Gastrocnemius medialis (tissue), 4 donors: ENCODE results near the gene APOD. TPM values are rescaled to one million over a fixed set of nuclear protein-coding genes. Genes with fewer than 3 reads are reported as not detected.
"Not testable (repeated sequence)": the region's sequence is repeated elsewhere in the genome, so short reads cannot be mapped to it uniquely, and the experiment has no call there.

Source experiments
- ATAC-seq, 2 donors: fragments of 150-250 bp; one replicate each; pipeline ENCODE4 v1.9.1; 2016
- DNase-seq, 2 donors: peaks; one replicate each; pipeline ENCODE4 v3.0.0-alpha.2; 2019
- H3K27ac ChIP-seq, 4 donors: fragments of 200-600 bp; sonication (generic); 1 replicate in 1 of 4; 2 replicates in 3 of 4; pipeline ENCODE4 v1.5.1; 2016 to 2018; ENCODE audit warnings: mild to moderate bottlenecking in 2 of 4, moderate library complexity in 1 of 4
- H3K27me3 ChIP-seq, 3 donors: fragments of 200-600 bp; sonication (generic) in 2 of 3; 1 replicate in 1 of 3; 2 replicates in 2 of 3; pipeline versions ENCODE4 v1.5.1 to v1.6.0; 2016 to 2019; ENCODE audit warnings: mild to moderate bottlenecking in 1 of 3, moderate library complexity in 1 of 3
- H3K36me3 ChIP-seq, 2 donors: fragments of 200-600 bp; sonication (generic) in 1 of 2; one replicate each; pipeline ENCODE4 v1.5.1; 2017 to 2018
- H3K4me1 ChIP-seq, 2 donors: fragments of 200-600 bp; sonication (generic) in 1 of 2; one replicate each; pipeline ENCODE4 v1.5.1; 2016 to 2017; ENCODE audit warnings: mild to moderate bottlenecking in 2 of 2
- H3K4me3 ChIP-seq, 4 donors: fragments of 200-600 bp; sonication (generic) in 3 of 4; 1 replicate in 1 of 4; 2 replicates in 3 of 4; pipeline ENCODE4 v1.5.1; 2016 to 2019; ENCODE audit warnings: mild to moderate bottlenecking in 2 of 4
- H3K9me3 ChIP-seq, 3 donors: fragments of 200-600 bp; sonication (generic) in 2 of 3; 1 replicate in 1 of 3; 2 replicates in 2 of 3; pipeline ENCODE4 v1.5.1; 2016 to 2019
- POLR2A ChIP-seq, 2 donors: fragments of 450-650 bp; IDR thresholded peaks; one replicate each; pipeline ENCODE4 v1.6.1; 2017; ENCODE audit warnings: antibody characterized with exemption in 2 of 2, mild to moderate bottlenecking in 2 of 2, moderate library complexity in 2 of 2
- in situ Hi-C, 4 donors: fragments of 200-750 bp; cut with MboI; loops; one replicate each; pipeline versions ENCODE4 v1.15.0 to v1.8.0; 2017; ENCODE audit warnings: low sequenced_read_pairs in 4 of 4
- intact Hi-C: fragments of 100-400 bp; cut with DNase I; formaldehyde crosslinking; loops from one replicate; pipeline ENCODE4 v1.15.1; 2023; ENCODE audit warnings: low total_unique reads
- total RNA-seq, 4 donors: library from RNA; depleted of rRNA; stranded (reverse); fragments of >200 nt; gene quantifications; one replicate each; pipeline versions ENCODE4 v1.1.0 to v1.2.3, GENCODE V29; 2016
- TF ChIP-seq, protein P1 (sequence below), 5 experiments: fragments of 450-650 bp in 3 of 5; fragments of 200-600 bp in 2 of 5; sonication (generic) in 2 of 5; IDR thresholded peaks in 4 of 5; conservative IDR thresholded peaks in 1 of 5; 1 replicate in 4 of 5; 2 replicates in 1 of 5; pipeline ENCODE4 v1.5.1; 2016 to 2019; ENCODE audit warnings: antibody characterized with exemption in 5 of 5, mild to moderate bottlenecking in 3 of 5, moderate library complexity in 3 of 5

Gene APOD
- 100 to 1,000 TPM; 602 to 801 (median 626) TPM for total RNA-seq

DNA sequence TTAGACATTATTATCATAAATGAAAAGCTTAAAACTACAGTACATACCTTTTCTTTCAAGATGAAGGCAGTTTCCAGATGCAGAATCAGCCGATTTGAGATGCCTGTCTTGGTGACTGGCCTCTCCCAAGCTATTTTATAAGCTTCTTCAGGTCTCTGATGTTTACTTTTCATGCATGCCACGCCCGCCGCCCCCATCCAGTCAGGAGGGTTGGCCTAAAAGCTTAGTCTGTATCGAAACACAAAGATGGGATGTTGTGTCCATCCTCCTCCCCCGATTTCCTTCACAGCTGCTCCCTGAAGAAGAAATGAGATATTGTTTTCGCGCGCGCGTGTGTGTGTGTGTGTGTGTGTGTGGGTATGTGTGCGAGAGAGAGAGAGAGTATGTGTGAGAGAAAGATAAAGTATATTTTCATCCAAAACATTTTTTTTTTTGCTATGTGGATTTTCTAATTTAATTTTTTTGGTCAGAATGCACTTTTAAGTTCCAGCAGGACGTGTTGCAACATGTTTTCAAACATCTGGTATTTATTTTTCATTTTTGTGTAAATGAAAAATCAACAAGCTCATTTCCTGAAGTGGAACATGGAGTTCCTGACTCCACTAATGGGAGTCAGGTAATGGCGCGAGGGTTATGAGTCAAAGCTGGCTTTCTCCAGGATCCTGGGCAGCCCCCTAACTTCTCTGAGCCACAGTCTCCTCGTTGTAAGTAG lies at the start of gene APOD:
Gene APOD (minus strand): TSS at position 110 of the 712 bp plus-strand sequence. CDS start 4,479 bp downstream, outside the sequence.
- peak; percentile 73 to 81 for DNase-seq
- H3K27ac ChIP-seq = peak within 1 kb of the TSS; percentile 54 to 76 (median 70)
- H3K9me3 ChIP-seq = no peaks in the 10 kb centered on the region
- H3K36me3 ChIP-seq = no peaks in the 10 kb centered on the region
- peaks cover 26 to 27% of the 10 kb centered on the region in 2 donors for H3K4me1 ChIP-seq
- intact Hi-C loops = no loop called here
- H3K27me3 ChIP-seq = no peaks in the 10 kb centered on the region
- TF ChIP-seq, protein P1, sequence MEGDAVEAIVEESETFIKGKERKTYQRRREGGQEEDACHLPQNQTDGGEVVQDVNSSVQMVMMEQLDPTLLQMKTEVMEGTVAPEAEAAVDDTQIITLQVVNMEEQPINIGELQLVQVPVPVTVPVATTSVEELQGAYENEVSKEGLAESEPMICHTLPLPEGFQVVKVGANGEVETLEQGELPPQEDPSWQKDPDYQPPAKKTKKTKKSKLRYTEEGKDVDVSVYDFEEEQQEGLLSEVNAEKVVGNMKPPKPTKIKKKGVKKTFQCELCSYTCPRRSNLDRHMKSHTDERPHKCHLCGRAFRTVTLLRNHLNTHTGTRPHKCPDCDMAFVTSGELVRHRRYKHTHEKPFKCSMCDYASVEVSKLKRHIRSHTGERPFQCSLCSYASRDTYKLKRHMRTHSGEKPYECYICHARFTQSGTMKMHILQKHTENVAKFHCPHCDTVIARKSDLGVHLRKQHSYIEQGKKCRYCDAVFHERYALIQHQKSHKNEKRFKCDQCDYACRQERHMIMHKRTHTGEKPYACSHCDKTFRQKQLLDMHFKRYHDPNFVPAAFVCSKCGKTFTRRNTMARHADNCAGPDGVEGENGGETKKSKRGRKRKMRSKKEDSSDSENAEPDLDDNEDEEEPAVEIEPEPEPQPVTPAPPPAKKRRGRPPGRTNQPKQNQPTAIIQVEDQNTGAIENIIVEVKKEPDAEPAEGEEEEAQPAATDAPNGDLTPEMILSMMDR (IDR thresholded peaks at IDR 0.05 in 4 of 5, conservative IDR thresholded peaks at IDR 0.05 in 1 of 5) = no peak
- TF ChIP-seq POLR2A (IDR thresholded peaks at IDR 0.05) = peak in 1 of 2 donors; percentile 37
- ATAC-seq = peak; percentile 65 to 73
- H3K4me3 ChIP-seq = peak within 1 kb of the TSS; percentile 32 to 46 (median 37)
- in situ Hi-C loops = loop anchor here in 1 of 4 donors (25.0 kb wide), 1 partner anchor 253 kb away; no protein-coding TSS in a partner anchor

DNA sequence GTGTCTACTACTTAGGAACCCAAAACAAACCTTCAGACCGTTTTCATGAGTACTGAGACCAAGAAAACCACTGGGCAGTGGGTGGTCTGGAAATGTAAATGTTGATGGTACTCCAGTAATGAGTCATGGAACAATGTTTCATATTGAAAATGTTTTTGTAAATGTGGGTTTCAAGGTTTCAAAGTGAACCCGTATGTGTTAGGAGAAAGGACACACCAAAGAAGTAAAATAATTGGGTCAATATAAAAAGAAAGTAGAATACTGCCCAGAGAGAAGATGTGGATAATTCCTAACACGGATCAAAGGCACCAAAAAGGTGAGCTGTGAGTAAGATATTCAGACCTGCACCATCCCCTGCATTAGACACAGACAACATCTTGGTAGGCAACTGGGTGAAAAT lies 49.6 kb upstream of the APOD start:
- H3K4me1 ChIP-seq, intact Hi-C loops, H3K27ac ChIP-seq, ATAC-seq, H3K36me3 ChIP-seq, H3K27me3 ChIP-seq, H3K4me3 ChIP-seq, DNase-seq, H3K9me3 ChIP-seq, in situ Hi-C loops: not testable (repeated sequence)

DNA sequence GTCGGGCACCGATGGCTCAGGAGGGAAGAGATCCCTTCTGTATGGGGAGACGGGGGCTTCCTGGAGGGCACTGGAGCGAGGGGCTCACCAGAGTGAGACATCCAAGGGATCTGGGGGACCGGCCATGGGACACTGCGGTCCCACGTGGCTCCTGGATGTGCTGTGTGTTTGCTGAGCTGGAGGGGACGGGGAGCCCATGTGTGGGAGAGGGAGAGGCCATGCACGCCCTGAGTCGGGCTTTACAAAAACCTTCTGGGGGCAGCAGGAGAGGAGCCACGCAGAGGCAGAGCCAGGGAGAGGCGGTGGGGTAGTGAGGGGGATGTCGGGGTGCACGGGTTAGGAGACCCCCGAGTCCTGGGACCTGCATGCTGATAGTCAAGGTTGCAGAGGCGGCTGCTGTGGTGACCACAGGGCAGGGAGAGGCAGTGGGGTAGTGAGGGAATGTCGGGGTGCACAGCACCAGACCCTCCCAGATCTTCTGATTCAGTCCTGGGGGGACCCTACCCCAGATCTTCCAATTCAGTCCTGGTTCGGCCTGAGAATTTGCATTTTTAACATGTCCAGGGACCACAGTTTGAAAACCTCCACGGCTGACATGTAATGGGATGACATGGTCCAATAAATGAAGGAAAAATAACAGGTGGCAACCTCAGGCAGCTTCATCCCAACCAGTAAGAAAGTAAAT lies 48.9 kb upstream of the APOD start:
- in situ Hi-C loops, ATAC-seq, H3K4me1 ChIP-seq, H3K9me3 ChIP-seq, H3K36me3 ChIP-seq, H3K27ac ChIP-seq, H3K27me3 ChIP-seq, DNase-seq, H3K4me3 ChIP-seq, intact Hi-C loops: not testable (repeated sequence)

DNA sequence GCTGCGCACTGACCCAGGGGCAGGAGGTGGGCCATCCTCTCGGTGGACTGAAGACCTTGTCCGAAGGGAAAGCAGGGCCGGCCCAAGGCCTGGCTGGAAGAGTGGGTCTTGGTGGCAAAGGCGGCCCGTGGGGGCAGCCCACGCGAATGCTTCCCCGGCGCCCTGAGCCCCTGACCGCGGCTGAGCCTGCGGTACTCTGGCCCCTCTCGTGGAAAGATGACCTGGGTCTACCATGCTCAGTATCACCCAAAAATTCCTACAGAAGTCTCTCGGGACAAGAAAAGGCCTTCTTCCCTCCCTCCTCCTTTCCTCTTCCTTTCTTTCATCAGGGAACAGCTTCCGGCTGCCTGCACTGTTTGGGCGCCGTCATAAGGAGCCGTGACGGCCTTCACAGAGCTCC lies 48.3 kb upstream of the APOD start:
- H3K36me3 ChIP-seq, in situ Hi-C loops: not testable (repeated sequence)

DNA sequence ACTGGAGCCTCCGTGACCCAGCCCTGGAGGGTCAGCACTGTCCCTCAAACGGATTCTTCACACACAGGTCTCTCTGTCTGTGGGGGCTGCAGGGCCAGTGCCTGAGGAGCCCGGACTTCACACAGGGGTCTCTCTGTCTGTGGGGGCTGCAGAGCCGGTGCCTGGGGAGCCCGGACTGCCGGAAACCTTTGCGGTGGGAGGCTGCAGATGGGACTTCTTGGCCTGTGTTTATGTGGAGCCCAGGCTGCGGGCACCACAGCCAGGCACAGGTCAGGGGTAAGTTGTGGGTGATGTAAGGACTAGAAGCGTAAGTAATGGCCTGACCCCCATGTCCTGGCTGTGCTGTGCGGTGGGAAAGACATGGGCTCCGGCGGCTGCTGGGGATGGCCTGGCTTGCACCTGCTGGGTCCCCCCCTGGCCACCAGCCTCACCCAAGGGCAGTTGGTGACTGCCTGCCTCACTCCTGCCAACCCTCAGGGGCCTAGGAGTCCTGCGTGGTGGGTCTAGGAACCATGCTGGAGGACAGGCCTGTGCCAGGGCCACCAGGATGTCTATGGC lies 47.3 kb upstream of the APOD start:
- H3K36me3 ChIP-seq, ATAC-seq, intact Hi-C loops, in situ Hi-C loops, H3K27me3 ChIP-seq, H3K4me3 ChIP-seq, H3K9me3 ChIP-seq, H3K27ac ChIP-seq, DNase-seq, H3K4me1 ChIP-seq: not testable (repeated sequence)

More for the DNA sequence above, 48.3 kb upstream of the APOD start:
- H3K9me3 ChIP-seq, ATAC-seq, H3K4me1 ChIP-seq, intact Hi-C loops, H3K4me3 ChIP-seq, H3K27ac ChIP-seq, H3K27me3 ChIP-seq, DNase-seq: not testable (repeated sequence)

DNA sequence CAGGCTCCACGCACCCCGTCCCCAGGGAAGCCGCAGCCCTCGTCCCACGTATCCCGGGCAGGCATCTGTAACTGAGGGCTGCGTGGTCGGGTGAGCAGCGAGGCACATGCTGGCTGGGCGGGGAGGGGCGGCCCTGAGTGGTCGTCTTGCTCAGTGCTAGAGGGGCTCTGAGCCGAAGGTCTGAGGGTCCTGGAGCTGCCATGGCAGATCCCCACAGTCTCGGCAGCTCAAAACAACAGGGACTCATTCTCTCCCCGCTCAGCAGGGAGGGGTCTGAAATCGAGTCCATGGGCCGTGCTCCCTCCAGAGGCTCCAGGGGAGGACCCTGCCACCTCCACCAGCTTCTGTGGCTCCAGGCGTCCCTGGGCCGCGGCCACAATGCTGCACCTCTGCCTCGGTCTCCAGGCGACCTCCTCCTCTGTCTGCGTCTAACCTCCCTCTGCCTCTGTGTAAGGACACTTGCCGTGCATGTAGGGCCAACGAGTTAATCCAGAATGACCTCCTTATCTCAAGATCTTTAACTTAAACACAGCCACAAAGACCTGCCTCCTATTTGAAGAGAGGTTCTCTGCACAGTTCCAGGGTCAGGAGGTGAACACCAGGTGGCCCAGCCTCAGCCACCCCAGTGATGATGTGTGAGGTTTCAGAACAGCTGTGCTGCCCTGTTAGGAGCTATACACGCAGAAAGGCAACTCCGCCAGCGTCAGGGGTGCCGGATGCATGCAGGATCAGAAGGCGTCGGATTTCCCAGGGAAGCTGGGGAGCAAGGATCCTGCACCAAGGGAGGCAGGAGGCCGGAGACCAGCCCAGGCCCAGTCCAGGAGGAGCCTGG lies 46.6 kb upstream of the APOD start:
- not testable (repeated sequence) for H3K27ac ChIP-seq, DNase-seq

DNA sequence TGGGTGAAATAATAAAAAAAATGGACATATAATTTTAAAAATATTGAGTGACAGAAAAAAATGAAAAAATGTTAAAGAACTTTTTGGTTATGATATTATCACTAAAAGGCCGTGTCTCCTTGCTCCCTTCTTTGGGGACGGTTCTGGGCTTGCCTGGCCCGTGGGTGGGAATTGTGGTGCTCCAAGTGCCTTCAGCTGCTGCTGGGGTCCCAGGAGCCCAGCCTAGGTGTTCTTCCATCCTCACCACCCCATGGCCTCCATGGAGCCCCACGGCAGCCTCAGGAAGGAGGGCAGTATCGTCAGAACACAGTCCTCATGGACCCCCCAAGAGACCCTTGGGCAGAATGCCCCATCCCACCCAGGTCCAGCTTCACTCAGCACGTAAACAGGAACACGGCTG lies 45.9 kb upstream of the APOD start:
- ATAC-seq, H3K4me3 ChIP-seq: not testable (repeated sequence)

More for the DNA sequence above, 46.6 kb upstream of the APOD start:
- H3K4me3 ChIP-seq, intact Hi-C loops, H3K9me3 ChIP-seq, ATAC-seq, H3K36me3 ChIP-seq, in situ Hi-C loops, H3K4me1 ChIP-seq, H3K27me3 ChIP-seq: not testable (repeated sequence)

DNA sequence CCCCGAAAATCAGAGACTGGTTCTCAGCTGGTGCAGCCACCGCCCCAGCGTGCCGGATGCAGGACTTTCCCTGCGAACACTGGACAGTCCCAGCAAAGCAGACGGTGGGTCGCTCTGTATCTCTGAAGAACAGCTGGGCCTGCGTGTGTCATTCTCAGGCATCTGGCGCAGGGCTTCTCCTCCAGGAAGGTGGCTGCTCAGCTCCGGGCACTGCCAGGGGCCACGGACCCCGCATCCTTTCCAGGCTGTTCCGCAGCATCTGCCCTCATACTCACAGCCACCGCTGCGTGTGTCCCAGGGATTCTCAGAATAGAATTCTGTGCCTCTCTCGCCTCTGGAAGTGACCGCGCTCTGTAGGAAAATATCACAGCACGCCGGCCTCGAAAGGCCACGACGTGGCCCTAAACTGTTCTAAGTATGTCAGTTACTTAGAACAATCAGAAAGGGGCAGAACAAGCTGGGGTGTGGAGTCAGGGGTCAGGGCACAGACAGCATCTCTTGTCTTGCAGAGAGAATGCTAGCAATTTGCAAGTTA lies 44.7 kb upstream of the APOD start:
- H3K4me3 ChIP-seq, in situ Hi-C loops, H3K27ac ChIP-seq, H3K9me3 ChIP-seq, DNase-seq, H3K27me3 ChIP-seq, intact Hi-C loops, H3K4me1 ChIP-seq, H3K36me3 ChIP-seq, ATAC-seq: not testable (repeated sequence)

More for the DNA sequence above, 45.9 kb upstream of the APOD start:
- in situ Hi-C loops, DNase-seq, H3K4me1 ChIP-seq, H3K36me3 ChIP-seq, H3K27me3 ChIP-seq, H3K9me3 ChIP-seq, H3K27ac ChIP-seq, intact Hi-C loops: not testable (repeated sequence)

DNA sequence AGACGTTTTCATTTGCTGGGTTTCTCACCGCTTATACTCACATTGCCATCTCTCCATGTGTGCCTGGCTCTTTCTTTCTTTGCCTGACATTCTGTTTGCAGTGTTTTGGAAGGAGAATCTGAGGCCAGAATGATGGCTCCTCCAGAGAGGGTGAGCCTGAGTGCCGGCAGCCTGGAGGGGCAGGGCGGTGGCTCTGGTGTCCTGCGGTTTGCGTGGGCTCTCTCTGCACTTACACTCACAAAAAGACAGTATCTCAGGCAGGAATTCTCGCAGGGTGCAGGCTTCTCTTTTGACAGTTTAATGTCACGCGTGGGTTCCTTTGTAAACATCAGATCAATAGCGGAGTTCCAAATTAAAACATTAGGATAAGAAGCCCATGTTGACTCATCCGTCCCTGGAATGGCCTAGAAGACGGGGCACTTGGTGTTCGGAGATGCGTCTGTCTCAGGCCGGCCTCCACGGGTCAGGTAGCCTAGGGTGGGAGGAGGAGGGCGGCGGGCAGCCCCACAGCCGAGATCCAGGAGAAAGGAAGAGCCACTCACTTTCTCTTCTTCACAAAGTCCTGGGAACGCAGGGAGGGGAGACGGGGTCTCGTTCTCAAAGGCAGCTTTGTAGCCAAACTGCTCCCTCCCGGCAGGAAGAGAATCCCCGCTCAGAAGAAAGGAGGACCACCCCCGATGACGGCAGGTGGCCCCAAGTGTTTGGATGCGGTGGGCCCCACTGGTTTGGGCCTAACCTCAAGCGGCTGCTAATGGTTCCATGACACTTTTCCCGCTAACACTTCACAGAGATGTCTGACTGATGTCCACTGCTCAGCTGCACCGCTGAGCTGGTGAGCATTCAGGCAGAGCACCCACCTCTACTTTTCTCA lies 44.0 kb upstream of the APOD start:
- intact Hi-C loops, in situ Hi-C loops, H3K36me3 ChIP-seq, H3K27me3 ChIP-seq, ATAC-seq, H3K4me3 ChIP-seq, H3K27ac ChIP-seq, DNase-seq, H3K9me3 ChIP-seq, H3K4me1 ChIP-seq: not testable (repeated sequence)
